K562 (cell line): ENCODE data around the gene PDZRN4. TPM values are rescaled to one million over a fixed set of nuclear protein-coding genes. Genes with fewer than 3 reads are reported as not detected.

Experiments
- ATAC-seq: fragments of 200-7000 bp; cut with Tn5 transposase; 3 replicates; pipeline ENCODE4 v1.9.1; 2020; ENCODE audit warnings: moderate library complexity
- BruUV-seq: library from RNA; stranded (reverse); fragments of 400-500 nt; replicated peaks from 2 replicates; lab custom pipeline; 2021; lab: Mats Ljungman, UMichigan
- CTCF ChIA-PET: fragments of 300-600 bp; formaldehyde crosslinking; extraction: SDS; loops from one replicate; lab custom pipeline; 2021; ENCODE audit warnings: low intra/inter-chr PET ratio; lab: Yijun Ruan, JAX
- POLR2A ChIA-PET: fragments of 300-600, 350-650 bp; sonication (Branson Sonifier 250); formaldehyde crosslinking; extraction: SDS; loops from one replicate; lab custom pipeline; 2021; ENCODE audit warnings: antibody characterized with exemption, inconsistent platforms; lab: Yijun Ruan, JAX
- DNase-seq, 4 experiments: peaks; one replicate each; pipeline versions ENCODE4 v3.0.0 to v3.0.0-alpha.2; 2011 to 2018; ENCODE audit warnings: low spot score in 3 of 4, mixed read lengths in 3 of 4; ENCODE audit errors: extremely low read depth in 1 of 4
- FAIRE-seq: peaks from 2 replicates; lab custom pipeline; 2011; peaks lifted over from hg19 to GRCh38; lab: Jason Lieb, UNC
- H2AFZ ChIP-seq: 2 replicates; pipeline ENCODE4 v1.6.0; 2011; ENCODE audit warnings: low read depth, low read length, control low read depth, inconsistent platforms
- H3K27ac ChIP-seq: fragments of 200-600 bp; 3 replicates; pipeline ENCODE4 v1.8.0; 2011; ENCODE audit warnings: low read depth, mild to moderate bottlenecking, control low read depth, inconsistent platforms, low read length, moderate library complexity, mixed read lengths; ENCODE audit errors: extremely low read depth
- H3K27me3 ChIP-seq, 2 experiments: fragments of 300-600 bp in 1 of 2; 2 replicates in 1 of 2; 3 replicates in 1 of 2; pipeline versions ENCODE4 v1.6.0 to v1.8.0; 2011; ENCODE audit warnings: inconsistent platforms in 2 of 2, low read length in 2 of 2, mild to moderate bottlenecking in 1 of 2, mixed read lengths in 1 of 2, moderate library complexity in 1 of 2; ENCODE audit not compliant: control insufficient read depth in 2 of 2, insufficient read depth in 2 of 2
- H3K36me3 ChIP-seq: fragments of 300-600 bp; 3 replicates; pipeline ENCODE4 v1.8.0; 2011; ENCODE audit warnings: mild to moderate bottlenecking, low read length, inconsistent platforms; ENCODE audit not compliant: control insufficient read depth, insufficient read depth
- H3K4me1 ChIP-seq, 2 experiments: fragments of 200-600 bp in 1 of 2; replicated peaks in 1 of 2; 2 replicates in 1 of 2; 3 replicates in 1 of 2; pipeline versions ENCODE4 v1.5.1 to v1.8.0; 2011; ENCODE audit warnings: inconsistent platforms in 2 of 2, low read length in 2 of 2, mild to moderate bottlenecking in 1 of 2, mixed read lengths in 1 of 2, moderate library complexity in 1 of 2; ENCODE audit not compliant: control insufficient read depth in 2 of 2, insufficient read depth in 2 of 2
- H3K4me2 ChIP-seq: 2 replicates; pipeline ENCODE4 v1.6.1; 2011; ENCODE audit warnings: low read length, control low read depth, inconsistent platforms, mixed read lengths; ENCODE audit not compliant: insufficient read depth
- H3K4me3 ChIP-seq: fragments of 200-600 bp; sonication (generic), shearing (Covaris generic); 2 replicates; pipeline ENCODE4 v1.5.1; 2016; ENCODE audit warnings: control low read depth, inconsistent platforms
- H3K79me2 ChIP-seq: fragments of 200-600 bp; 3 replicates; pipeline ENCODE4 v1.8.0; 2011; ENCODE audit warnings: low read length, inconsistent platforms; ENCODE audit not compliant: control insufficient read depth, insufficient read depth
- H3K9ac ChIP-seq, 2 experiments: 2 replicates each; pipeline versions ENCODE4 v1.6.0 to v1.6.1; 2011; ENCODE audit warnings: low read depth in 2 of 2, low read length in 2 of 2, control low read depth in 1 of 2, inconsistent platforms in 1 of 2, mild to moderate bottlenecking in 1 of 2, mixed read lengths in 1 of 2; ENCODE audit not compliant: insufficient read depth in 1 of 2
- H3K9me1 ChIP-seq: one replicate; pipeline ENCODE4 v1.6.0; 2011; ENCODE audit warnings: inconsistent platforms, mild to moderate bottlenecking, low read length, moderate library complexity; ENCODE audit not compliant: control insufficient read depth, insufficient read depth
- H3K9me3 ChIP-seq: replicated peaks from 2 replicates; pipeline ENCODE4 v1.5.1; 2011; ENCODE audit warnings: low read depth, low read length, inconsistent platforms; ENCODE audit not compliant: control insufficient read depth, insufficient read depth
- H4K20me1 ChIP-seq: replicated peaks from 2 replicates; pipeline ENCODE4 v1.6.1; 2011; ENCODE audit warnings: low read length, inconsistent platforms, mixed read lengths; ENCODE audit not compliant: control insufficient read depth, insufficient read depth
- ZNF217 ChIP-seq: sonication (generic); formaldehyde crosslinking; IDR thresholded peaks from 2 replicates; pipeline ENCODE4 v1.8.0; 2022; ENCODE audit warnings: mild to moderate bottlenecking, missing genetic modification reagents
- WGBS: fragments of 100-300 bp; shearing (Covaris generic); methylation state at CpG from one replicate; pipeline ENCODE4 v1.1.6; 2016; ENCODE audit warnings: low coverage, mixed read lengths; ENCODE audit not compliant: insufficient coverage; ENCODE audit errors: missing lambda C conversion rate; 5-methylcytosine and 5-hydroxymethylcytosine counted together
- in situ Hi-C: fragments of 300-500 bp; cut with MboI; formaldehyde crosslinking; loops from 4 replicates; pipeline ENCODE4 v1.15.0; 2018; ENCODE audit warnings: inconsistent platforms, mixed read lengths
- intact Hi-C: fragments of 100-400 bp; cut with micrococcal nuclease; formaldehyde crosslinking; loops from 2 replicates; pipeline ENCODE4 v1.14.2; 2022
- polyA plus RNA-seq, 8 experiments: library from polyadenylated mRNA; depleted of rRNA in 4 of 8; stranded (reverse) in 5 of 8; unstranded in 3 of 8; fragments of >200 nt; fragmentation: Nextera tagmentation in 2 of 8; fragmentation: Illumina TruSeq in 1 of 8; extraction: Ambion mirVana in 2 of 8; extraction: Trizol in 1 of 8; gene quantifications; 2 replicates each; pipeline versions ENCODE4 v1.2.1 to v1.2.3, GENCODE V29; 2011 to 2014; ENCODE audit warnings: inconsistent platforms in 1 of 8, missing spikeins in 1 of 8
- total RNA-seq, 7 experiments: library from RNA; depleted of rRNA in 6 of 7; stranded (reverse); fragments of >200 nt in 6 of 7; fragmentation: Illumina TruSeq in 2 of 7; extraction: Trizol in 2 of 7; gene quantifications; 2 replicates each; pipeline versions ENCODE4 v1.2.1 to v1.2.3, GENCODE V29; 2011 to 2021; ENCODE audit warnings: low replicate concordance in 1 of 7
- TF ChIP-seq, protein P1 (sequence below): fragments of 250-450 bp; sonication (Bioruptor Pico); IDR thresholded peaks from 2 replicates; pipeline ENCODE4 v1.5.0; 2020; ENCODE audit warnings: mild to moderate bottlenecking
- TF ChIP-seq, protein P2 (sequence below), 2 experiments: IDR thresholded peaks; 2 replicates each; pipeline ENCODE4 v1.6.1; 2011; ENCODE audit warnings: borderline replicate concordance in 1 of 2, control low read depth in 1 of 2, low read depth in 1 of 2, low read length in 1 of 2, mild to moderate bottlenecking in 1 of 2, mixed read lengths in 1 of 2, moderate library complexity in 1 of 2; ENCODE audit not compliant: insufficient read depth in 1 of 2, insufficient read length in 1 of 2, poor library complexity in 1 of 2, severe bottlenecking in 1 of 2; ENCODE audit errors: extremely low read depth in 1 of 2
- TF ChIP-seq, protein P3 (sequence below): fragments of 250-450 bp; sonication (Bioruptor Pico); IDR thresholded peaks from 2 replicates; pipeline ENCODE4 v1.4.0; 2020; ENCODE audit warnings: mild to moderate bottlenecking

The PDZRN4 gene
- total and polyA plus RNA-seq, 9 of the 15 experiments (the other 6 are each of a cell fraction or from before 2014, with no cell fraction given), result not detected

DNA sequence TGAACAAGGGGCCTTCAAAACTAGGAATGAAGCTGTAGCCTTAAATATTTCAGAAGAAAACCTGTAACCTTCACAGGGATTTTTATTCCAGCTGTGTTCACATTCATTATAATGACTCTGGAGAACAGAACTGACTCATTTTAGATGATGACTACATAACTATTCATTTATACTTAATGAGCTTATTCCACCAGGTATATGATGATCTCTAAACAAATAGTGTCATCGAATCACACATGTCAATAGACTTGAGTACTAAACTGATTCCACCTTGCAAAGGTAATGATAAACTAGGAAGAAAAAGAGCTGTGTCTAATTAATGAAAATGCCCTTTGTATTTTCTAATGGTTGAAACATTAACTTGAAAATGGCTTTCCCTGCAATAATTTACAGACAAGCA is 433.2 kb downstream of the PDZRN4 start:
- intact Hi-C loops, result no loop called here
- BruUV-seq, result no TSS peak

More for the DNA sequence above, 433.2 kb downstream of the PDZRN4 start:
- 0% methylated on average over 1 of the region's 1 CpG for WGBS
- H3K36me3 ChIP-seq, result no peaks in the 10 kb centered on the region
- ATAC-seq (no peak), DNase-seq (no peak), FAIRE-seq (no peak)
- no peak overlapping the region for H3K4me3 ChIP-seq
- no peaks in the 10 kb centered on the region for H4K20me1 ChIP-seq
- H3K4me1 ChIP-seq, result no peaks in the 10 kb centered on the region
- CTCF ChIA-PET, result no interaction called here
- H3K4me2 ChIP-seq, result no peak overlapping the region
- no peak overlapping the region for H2AFZ ChIP-seq
- no peaks in the 10 kb centered on the region for H3K27me3 ChIP-seq
- no peaks in the 10 kb centered on the region for H3K79me2 ChIP-seq
- no peak overlapping the region for H3K9ac ChIP-seq
- TF ChIP-seq, protein P1, sequence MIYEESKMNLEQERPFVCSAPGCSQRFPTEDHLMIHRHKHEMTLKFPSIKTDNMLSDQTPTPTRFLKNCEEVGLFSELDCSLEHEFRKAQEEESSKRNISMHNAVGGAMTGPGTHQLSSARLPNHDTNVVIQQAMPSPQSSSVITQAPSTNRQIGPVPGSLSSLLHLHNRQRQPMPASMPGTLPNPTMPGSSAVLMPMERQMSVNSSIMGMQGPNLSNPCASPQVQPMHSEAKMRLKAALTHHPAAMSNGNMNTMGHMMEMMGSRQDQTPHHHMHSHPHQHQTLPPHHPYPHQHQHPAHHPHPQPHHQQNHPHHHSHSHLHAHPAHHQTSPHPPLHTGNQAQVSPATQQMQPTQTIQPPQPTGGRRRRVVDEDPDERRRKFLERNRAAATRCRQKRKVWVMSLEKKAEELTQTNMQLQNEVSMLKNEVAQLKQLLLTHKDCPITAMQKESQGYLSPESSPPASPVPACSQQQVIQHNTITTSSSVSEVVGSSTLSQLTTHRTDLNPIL, result no peak
- TF ChIP-seq, protein P2, sequence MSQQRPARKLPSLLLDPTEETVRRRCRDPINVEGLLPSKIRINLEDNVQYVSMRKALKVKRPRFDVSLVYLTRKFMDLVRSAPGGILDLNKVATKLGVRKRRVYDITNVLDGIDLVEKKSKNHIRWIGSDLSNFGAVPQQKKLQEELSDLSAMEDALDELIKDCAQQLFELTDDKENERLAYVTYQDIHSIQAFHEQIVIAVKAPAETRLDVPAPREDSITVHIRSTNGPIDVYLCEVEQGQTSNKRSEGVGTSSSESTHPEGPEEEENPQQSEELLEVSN (IDR thresholded peaks at IDR 0.05; ENCODE audit: borderline replicate concordance in 1 of 2, extremely low read depth in 1 of 2, insufficient read depth in 1 of 2, insufficient read length in 1 of 2, low read depth in 1 of 2, low read length in 1 of 2, poor library complexity in 1 of 2, severe bottlenecking in 1 of 2), result no peak
- TF ChIP-seq, protein P3, sequence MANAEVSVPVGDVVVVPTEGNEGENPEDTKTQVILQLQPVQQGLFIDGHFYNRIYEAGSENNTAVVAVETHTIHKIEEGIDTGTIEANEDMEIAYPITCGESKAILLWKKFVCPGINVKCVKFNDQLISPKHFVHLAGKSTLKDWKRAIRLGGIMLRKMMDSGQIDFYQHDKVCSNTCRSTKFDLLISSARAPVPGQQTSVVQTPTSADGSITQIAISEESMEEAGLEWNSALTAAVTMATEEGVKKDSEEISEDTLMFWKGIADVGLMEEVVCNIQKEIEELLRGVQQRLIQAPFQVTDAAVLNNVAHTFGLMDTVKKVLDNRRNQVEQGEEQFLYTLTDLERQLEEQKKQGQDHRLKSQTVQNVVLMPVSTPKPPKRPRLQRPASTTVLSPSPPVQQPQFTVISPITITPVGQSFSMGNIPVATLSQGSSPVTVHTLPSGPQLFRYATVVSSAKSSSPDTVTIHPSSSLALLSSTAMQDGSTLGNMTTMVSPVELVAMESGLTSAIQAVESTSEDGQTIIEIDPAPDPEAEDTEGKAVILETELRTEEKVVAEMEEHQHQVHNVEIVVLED (CRISPR knock-in tag), result no peak
- no peak for TF ChIP-seq ZNF217
- no peaks in the 10 kb centered on the region for H3K9me1 ChIP-seq
- H3K27ac ChIP-seq, result no peak overlapping the region
- in situ Hi-C loops, result no loop called here
- POLR2A ChIA-PET, result no interaction called here
- no peaks in the 10 kb centered on the region for H3K9me3 ChIP-seq
